ENCODE measurements around the gene PDLIM3. TPM values are rescaled to one million over a fixed set of nuclear protein-coding genes. Genes with fewer than 3 reads are reported as not detected.
"Not testable (repeated sequence)": the region's sequence is repeated elsewhere in the genome, so short reads cannot be mapped to it uniquely, and the experiment has no call there.

Gene PDLIM3
- total RNA-seq, 1 donor from 2014 or later: not detected

DNA sequence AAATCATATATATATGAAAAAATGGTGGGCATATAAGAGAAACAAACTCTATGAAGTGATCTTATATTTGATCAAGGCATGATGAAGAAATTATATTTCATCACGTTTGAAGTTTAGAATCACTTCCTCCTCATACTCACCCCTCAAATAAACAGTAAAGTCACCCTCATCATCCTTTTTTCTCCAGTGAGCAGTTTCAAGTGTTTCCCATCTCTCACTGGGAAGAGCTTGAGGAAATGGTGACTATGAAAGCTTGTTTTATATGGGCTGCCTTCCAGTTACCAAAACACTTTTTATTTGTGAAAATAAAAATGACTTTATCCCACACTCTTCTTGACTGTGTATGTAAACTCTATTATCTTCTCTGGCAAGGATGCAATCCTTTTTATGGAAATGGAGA lies 16.8 kb downstream of the PDLIM3 start:
- Mint-ChIP-seq H3K27ac (no peak overlapping the region), H3K36me3 (ENCODE audit: low read depth) (no peaks in the 10 kb centered on the region), H3K4me1 (peaks cover 3% of the 10 kb centered on the region), H3K9me3 (no peaks in the 10 kb centered on the region), H3K4me3 (no peak overlapping the region), H3K27me3 (peaks cover 42% of the 10 kb centered on the region)
- intact Hi-C loops (cut with micrococcal nuclease): no loop called here
- no peak for DNase-seq

GRCh38 chr4:185518069-185518468 lies 17.2 kb downstream of the PDLIM3 start:
- intact Hi-C loops (cut with micrococcal nuclease): no loop called here
- H3K27ac Mint-ChIP-seq: no peak overlapping the region

GRCh38 chr4:185515248-185515647 lies 20.1 kb downstream of the PDLIM3 start:
- no peak overlapping the region for H3K4me3 Mint-ChIP-seq
- H3K9me3 Mint-ChIP-seq: no peaks in the 10 kb centered on the region
- no peak overlapping the region for H3K27ac Mint-ChIP-seq
- no peak for DNase-seq
- peaks cover 10% of the 10 kb centered on the region for H3K4me1 Mint-ChIP-seq
- intact Hi-C loops (cut with micrococcal nuclease): no loop called here
- peaks cover 49% of the 10 kb centered on the region for H3K27me3 Mint-ChIP-seq
- no peaks in the 10 kb centered on the region for H3K36me3 Mint-ChIP-seq (ENCODE audit: low read depth)

More at GRCh38 chr4:185518069-185518468, 17.2 kb downstream of the PDLIM3 start:
- DNase-seq: no peak
- no peaks in the 10 kb centered on the region for H3K36me3 Mint-ChIP-seq (ENCODE audit: low read depth)
- H3K4me1 Mint-ChIP-seq: peaks cover 6% of the 10 kb centered on the region
- H3K4me3 Mint-ChIP-seq: no peak overlapping the region
- peaks cover 44% of the 10 kb centered on the region for H3K27me3 Mint-ChIP-seq
- no peaks in the 10 kb centered on the region for H3K9me3 Mint-ChIP-seq

DNA sequence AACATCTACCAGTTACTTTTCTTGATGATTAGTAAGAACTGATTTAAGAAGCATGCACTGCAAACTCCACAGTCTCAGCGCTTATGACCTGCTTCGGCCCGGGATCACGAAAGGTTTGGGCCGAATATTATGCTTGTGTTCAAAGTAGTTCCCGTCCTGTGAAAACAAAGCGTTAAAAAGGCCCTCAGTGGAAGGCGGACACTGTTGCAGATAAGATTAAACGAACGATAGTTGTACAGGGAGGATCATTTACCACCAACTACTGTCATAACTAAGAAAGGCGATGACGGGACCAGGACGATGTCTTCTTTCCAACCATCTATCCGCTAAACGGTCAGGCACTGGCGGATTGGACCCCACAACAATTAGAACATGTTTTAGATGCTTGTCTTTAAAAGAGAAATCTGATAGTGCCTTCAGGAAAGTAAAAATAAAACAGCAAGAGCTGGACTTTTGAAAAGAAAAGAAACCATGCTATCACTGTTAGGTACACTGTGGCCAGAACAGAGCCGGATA lies 21.1 kb downstream of the PDLIM3 start:
- H3K27me3 Mint-ChIP-seq: peaks cover 55% of the 10 kb centered on the region
- H3K9me3 Mint-ChIP-seq: no peaks in the 10 kb centered on the region
- H3K4me1 Mint-ChIP-seq: peaks cover 10% of the 10 kb centered on the region
- no peak overlapping the region for H3K27ac Mint-ChIP-seq
- no peak overlapping the region for H3K4me3 Mint-ChIP-seq
- DNase-seq: no peak
- H3K36me3 Mint-ChIP-seq (ENCODE audit: low read depth): no peaks in the 10 kb centered on the region
- intact Hi-C loops (cut with micrococcal nuclease): no loop called here

DNA sequence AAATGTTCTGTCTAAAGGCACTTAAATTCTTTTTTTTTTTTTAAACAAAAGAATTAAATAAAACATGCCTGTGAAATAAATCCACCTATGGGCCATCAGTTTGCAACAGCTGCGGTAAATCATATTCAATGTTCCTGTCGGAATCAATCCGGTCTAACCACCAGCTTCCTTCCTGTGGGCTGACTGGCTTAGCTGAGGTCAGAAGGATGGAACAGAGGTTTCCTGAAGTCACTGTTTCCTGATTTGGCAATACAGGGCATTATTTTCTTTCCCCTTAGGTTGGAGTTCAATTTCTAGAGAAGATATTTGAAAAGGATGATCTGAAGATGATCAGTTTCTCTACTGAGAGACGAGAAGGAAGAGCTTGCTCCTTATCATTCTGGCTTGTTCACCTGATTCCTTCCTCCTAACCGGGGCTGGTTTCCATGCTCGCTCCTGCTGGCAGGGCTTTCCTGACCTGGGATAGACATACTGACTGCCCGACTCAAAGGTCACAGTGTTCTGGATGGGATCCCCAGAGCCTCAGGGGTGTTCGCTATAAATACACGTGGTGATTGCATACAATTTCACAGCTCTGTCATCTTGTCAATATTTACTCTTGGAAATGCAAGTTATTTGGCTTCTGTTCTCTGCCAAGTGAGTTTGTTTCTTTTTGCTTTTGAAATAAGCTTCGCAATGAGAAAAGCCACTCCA lies 21.7 kb downstream of the PDLIM3 start:
- H3K27ac Mint-ChIP-seq: no peak overlapping the region
- no peaks in the 10 kb centered on the region for H3K9me3 Mint-ChIP-seq
- H3K27me3 Mint-ChIP-seq: peaks cover 52% of the 10 kb centered on the region
- no peak for DNase-seq
- peaks cover 10% of the 10 kb centered on the region for H3K4me1 Mint-ChIP-seq
- intact Hi-C loops (cut with micrococcal nuclease): no loop called here
- no peak overlapping the region for H3K4me3 Mint-ChIP-seq
- H3K36me3 Mint-ChIP-seq (ENCODE audit: low read depth): no peaks in the 10 kb centered on the region

GRCh38 chr4:185512516-185512915 lies 22.8 kb downstream of the PDLIM3 start:
- H3K4me1 Mint-ChIP-seq: peaks cover 10% of the 10 kb centered on the region
- intact Hi-C loops (cut with micrococcal nuclease): no loop called here
- no peaks in the 10 kb centered on the region for H3K36me3 Mint-ChIP-seq (ENCODE audit: low read depth)
- H3K27ac Mint-ChIP-seq: no peak overlapping the region
- no peaks in the 10 kb centered on the region for H3K9me3 Mint-ChIP-seq
- peaks cover 57% of the 10 kb centered on the region for H3K27me3 Mint-ChIP-seq
- no peak overlapping the region for H3K4me3 Mint-ChIP-seq
- DNase-seq: no peak

DNA sequence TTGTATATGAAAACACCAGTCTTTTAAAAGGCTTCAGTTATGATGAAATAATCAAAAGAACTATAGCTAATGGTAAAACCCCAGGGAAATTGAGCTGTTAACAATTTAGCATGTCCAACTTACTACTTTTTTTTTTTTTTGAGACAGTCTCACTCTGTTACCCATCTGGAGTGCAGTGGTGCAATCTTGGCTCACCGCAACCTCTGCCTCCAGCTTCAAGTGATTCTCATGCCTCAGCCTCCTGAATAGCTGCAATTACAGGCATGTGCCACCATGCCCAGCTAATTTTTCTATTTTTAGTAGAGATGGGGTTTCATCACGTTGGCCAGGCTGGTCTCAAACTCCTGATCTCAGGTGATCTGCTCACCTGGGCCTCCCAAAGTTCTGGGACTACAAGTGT lies 24.1 kb downstream of the PDLIM3 start:
- peaks cover 51% of the 10 kb centered on the region for H3K27me3 Mint-ChIP-seq
- H3K4me1 Mint-ChIP-seq, H3K4me3 Mint-ChIP-seq: not testable (repeated sequence)

DNA sequence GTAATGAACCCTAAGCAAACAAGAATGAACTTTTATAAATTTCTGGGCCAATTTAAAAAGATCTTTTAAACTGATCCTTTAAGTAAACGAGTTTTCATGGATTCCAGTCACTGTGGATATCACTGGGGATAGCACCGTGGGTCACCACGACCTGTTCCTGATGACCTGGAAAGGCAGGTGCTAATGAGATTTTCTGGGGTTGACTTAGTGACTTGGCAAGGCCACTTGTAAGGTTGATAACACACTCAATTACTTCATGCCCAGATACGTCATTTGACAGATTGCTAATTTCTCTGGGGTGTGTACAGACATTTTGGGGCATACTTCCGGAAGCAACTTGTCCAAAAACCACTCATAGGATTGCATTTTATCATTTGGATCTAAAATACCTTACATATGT lies 24.5 kb downstream of the PDLIM3 start:
- Mint-ChIP-seq H3K36me3 (ENCODE audit: low read depth) (no peaks in the 10 kb centered on the region), H3K4me1 (peaks cover 10% of the 10 kb centered on the region), H3K27ac (no peak overlapping the region), H3K27me3 (peaks cover 51% of the 10 kb centered on the region), H3K4me3 (no peak overlapping the region), H3K9me3 (no peaks in the 10 kb centered on the region)
- no peak for DNase-seq
- intact Hi-C loops (cut with micrococcal nuclease): no loop called here

More for the DNA sequence above, 24.1 kb downstream of the PDLIM3 start:
- DNase-seq; H3K27ac Mint-ChIP-seq; intact Hi-C loops (cut with micrococcal nuclease); H3K9me3 Mint-ChIP-seq; H3K36me3 Mint-ChIP-seq (ENCODE audit: low read depth): not testable (repeated sequence)

GRCh38 chr4:185508181-185508580 lies 27.1 kb downstream of the PDLIM3 start:
- no peak for DNase-seq
- intact Hi-C loops (cut with micrococcal nuclease): no loop called here
- H3K27ac Mint-ChIP-seq: no peak overlapping the region
- no peak overlapping the region for H3K4me3 Mint-ChIP-seq
- H3K27me3 Mint-ChIP-seq: peaks cover 35% of the 10 kb centered on the region
- no peaks in the 10 kb centered on the region for H3K36me3 Mint-ChIP-seq (ENCODE audit: low read depth)
- H3K9me3 Mint-ChIP-seq: no peaks in the 10 kb centered on the region
- peaks cover 5% of the 10 kb centered on the region for H3K4me1 Mint-ChIP-seq

DNA sequence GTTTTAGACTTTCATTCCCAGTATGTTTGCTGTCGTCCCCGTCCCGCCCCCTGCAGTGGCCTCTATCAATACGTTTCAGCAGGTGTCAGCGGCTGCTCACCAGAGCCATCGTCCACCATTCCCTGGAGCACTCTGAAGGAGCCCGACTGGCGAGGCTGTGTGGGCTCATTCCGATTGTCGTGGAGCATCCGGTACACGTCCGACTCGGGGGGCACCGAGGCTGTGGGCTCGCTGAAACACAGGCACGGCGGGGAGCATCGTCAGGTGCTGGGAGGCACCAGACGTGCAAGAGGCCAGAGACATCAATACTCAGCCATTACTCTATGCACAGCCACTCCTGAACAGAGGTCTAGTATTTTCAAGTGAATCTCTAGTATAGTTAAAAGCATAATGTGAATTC lies 28.9 kb downstream of the PDLIM3 start:
- H3K27ac Mint-ChIP-seq: no peak overlapping the region

DNA sequence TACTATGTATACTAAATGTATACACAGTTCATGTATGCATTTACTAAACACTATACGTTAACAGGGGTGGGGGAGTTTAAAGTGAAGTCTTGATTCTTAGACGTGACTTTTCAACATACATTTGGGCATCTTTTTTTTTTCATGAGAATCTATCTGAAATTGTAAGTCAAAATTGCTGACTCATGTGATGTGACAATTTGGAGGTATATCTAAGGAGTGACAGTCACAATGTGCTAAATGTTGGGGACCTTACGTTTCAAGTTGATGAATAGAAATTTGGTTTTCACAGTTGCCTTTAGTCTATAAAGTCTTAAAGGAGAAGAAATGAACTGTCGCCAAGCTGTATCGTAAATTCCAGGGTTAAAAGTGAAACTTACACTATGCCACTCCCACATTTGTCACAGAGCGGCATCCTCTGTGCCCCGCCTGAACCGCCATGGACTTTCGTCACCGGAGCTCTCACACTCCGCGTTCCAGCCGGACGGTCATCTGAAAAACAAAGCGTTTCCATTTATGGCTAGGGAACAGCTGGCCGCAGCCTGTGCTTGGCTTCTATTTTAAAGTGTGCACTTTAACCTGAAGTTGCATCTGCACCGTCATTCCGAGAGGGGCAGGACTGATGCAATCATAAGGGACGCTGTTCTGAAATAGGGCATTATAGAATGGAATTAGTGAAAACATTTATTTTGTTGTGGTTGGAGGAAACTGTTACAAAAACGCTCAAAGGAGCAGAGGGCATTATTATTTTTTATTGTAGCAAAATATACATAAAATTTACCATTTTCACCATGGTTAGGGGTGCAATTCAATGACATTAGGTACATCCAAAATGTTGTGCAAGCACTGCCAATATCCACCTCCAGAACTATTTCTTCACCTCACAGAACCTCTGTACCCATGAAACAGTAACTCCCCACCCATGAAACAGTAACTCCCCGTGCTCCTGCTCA lies 30.9 kb downstream of the PDLIM3 start:
- DNase-seq: no peak
- H3K27me3 Mint-ChIP-seq: peaks cover 17% of the 10 kb centered on the region
- no peaks in the 10 kb centered on the region for H3K36me3 Mint-ChIP-seq (ENCODE audit: low read depth)
- no peaks in the 10 kb centered on the region for H3K4me1 Mint-ChIP-seq
- intact Hi-C loops (cut with micrococcal nuclease): no loop called here
- H3K9me3 Mint-ChIP-seq: no peaks in the 10 kb centered on the region
- H3K27ac Mint-ChIP-seq: no peak overlapping the region
- H3K4me3 Mint-ChIP-seq: no peak overlapping the region

More for the DNA sequence above, 28.9 kb downstream of the PDLIM3 start:
- no peaks in the 10 kb centered on the region for H3K4me1 Mint-ChIP-seq
- no peak for DNase-seq
- peaks cover 22% of the 10 kb centered on the region for H3K27me3 Mint-ChIP-seq
- no peaks in the 10 kb centered on the region for H3K9me3 Mint-ChIP-seq
- intact Hi-C loops (cut with micrococcal nuclease): no loop called here
- no peak overlapping the region for H3K4me3 Mint-ChIP-seq
- no peaks in the 10 kb centered on the region for H3K36me3 Mint-ChIP-seq (ENCODE audit: low read depth)

DNA sequence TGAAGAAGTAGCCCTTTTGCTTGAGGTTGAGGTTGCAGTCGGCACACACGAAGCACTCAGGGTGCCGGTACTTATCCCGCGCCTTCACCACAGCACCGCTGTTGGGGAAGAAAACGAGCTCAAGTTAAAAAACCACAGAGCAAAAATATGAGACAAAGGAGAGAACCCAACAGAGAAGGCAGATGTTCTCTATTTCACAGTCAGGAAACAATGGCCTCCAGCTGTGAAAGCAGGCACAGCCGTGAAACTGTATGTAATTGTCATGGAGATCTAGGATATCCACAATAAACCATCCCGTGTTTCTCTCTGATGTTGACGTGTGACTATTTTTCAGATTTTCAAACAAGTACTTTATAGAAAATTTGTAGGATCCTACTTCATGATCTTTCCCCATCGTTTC lies 32.9 kb downstream of the PDLIM3 start:
- intact Hi-C loops (cut with micrococcal nuclease): no loop called here
- peaks cover 10% of the 10 kb centered on the region for H3K27me3 Mint-ChIP-seq
- no peaks in the 10 kb centered on the region for H3K9me3 Mint-ChIP-seq
- H3K36me3 Mint-ChIP-seq (ENCODE audit: low read depth): no peaks in the 10 kb centered on the region
- no peak for DNase-seq
- no peaks in the 10 kb centered on the region for H3K4me1 Mint-ChIP-seq
- H3K27ac Mint-ChIP-seq: no peak overlapping the region
- H3K4me3 Mint-ChIP-seq: no peak overlapping the region

GRCh38 chr4:185500576-185500975 lies 34.7 kb downstream of the PDLIM3 start:
- no peaks in the 10 kb centered on the region for H3K9me3 Mint-ChIP-seq

GRCh38 chr4:185500035-185500434 lies 35.3 kb downstream of the PDLIM3 start:
- no peak for DNase-seq
- intact Hi-C loops (cut with micrococcal nuclease): no loop called here
- no peaks in the 10 kb centered on the region for H3K36me3 Mint-ChIP-seq (ENCODE audit: low read depth)
- no peaks in the 10 kb centered on the region for H3K9me3 Mint-ChIP-seq
- H3K27me3 Mint-ChIP-seq: peaks cover 9% of the 10 kb centered on the region
- no peaks in the 10 kb centered on the region for H3K4me1 Mint-ChIP-seq
- no peak overlapping the region for H3K27ac Mint-ChIP-seq
- no peak overlapping the region for H3K4me3 Mint-ChIP-seq

More at GRCh38 chr4:185500576-185500975, 34.7 kb downstream of the PDLIM3 start:
- Mint-ChIP-seq H3K4me3 (no peak overlapping the region), H3K36me3 (ENCODE audit: low read depth) (no peaks in the 10 kb centered on the region), H3K27me3 (peaks cover 10% of the 10 kb centered on the region), H3K4me1 (no peaks in the 10 kb centered on the region), H3K27ac (no peak overlapping the region)
- intact Hi-C loops (cut with micrococcal nuclease): no loop called here
- DNase-seq: no peak

Measured in activated CD4-positive, alpha-beta T cell treated with anti-CD3 and anti-CD28 coated beads, Interleukin-2, amount 10 ng/mL, durations not matched to agents 24 days and 14 days (primary cell).